A549 (cell line): Measurements from ENCODE around the gene ERGIC1. TPM values are rescaled to one million over a fixed set of nuclear protein-coding genes. Genes with fewer than 3 reads are reported as not detected.
A peak's percentile ranks its signal among the peaks of the same experiment; 100 is the strongest.

ENCODE experiments used
- ATAC-seq, 2 experiments: fragments of 200-7000 bp in 1 of 2; fragments of >200 bp in 1 of 2; cut with Nextera tagmentation in 1 of 2; cut with Tn5 transposase in 1 of 2; 3 replicates each; pipeline versions ENCODE4 v1.8.0 to v1.9.1; 2018 to 2020; ENCODE audit warnings: mild to moderate bottlenecking in 1 of 2, moderate library complexity in 1 of 2
- CTCF ChIA-PET: fragments of 300-600 bp; sonication (Branson Sonifier 250); formaldehyde crosslinking; extraction: SDS; loops from one replicate; lab custom pipeline; 2021; ENCODE audit warnings: antibody characterized with exemption, inconsistent platforms; lab: Yijun Ruan, JAX
- POLR2A ChIA-PET: fragments of 350-600 bp; formaldehyde crosslinking; extraction: SDS; loops from one replicate; lab custom pipeline; 2021; ENCODE audit warnings: antibody characterized with exemption, inconsistent platforms; lab: Yijun Ruan, JAX
- DNase-seq, 2 experiments: peaks; one replicate each; pipeline versions ENCODE4 v3.0.0 to v3.0.0-alpha.2; 2011 to 2016; ENCODE audit warnings: low read depth in 1 of 2, low spot score in 1 of 2
- FAIRE-seq: peaks from 2 replicates; lab custom pipeline; 2011; peaks lifted over from hg19 to GRCh38; lab: Jason Lieb, UNC
- H3K27ac ChIP-seq, 2 experiments: fragments of >200 bp; sonication (Bioruptor Twin); formaldehyde crosslinking; 3 replicates each; pipeline ENCODE4 v1.5.1; 2016 to 2017
- H3K4me1 ChIP-seq: fragments of >200 bp; sonication (Bioruptor Twin); formaldehyde crosslinking; 3 replicates; pipeline ENCODE4 v1.6.1; 2016
- H3K4me2 ChIP-seq: fragments of >200 bp; sonication (Bioruptor Twin); formaldehyde crosslinking; 3 replicates; pipeline ENCODE4 v1.6.1; 2016
- H3K4me3 ChIP-seq: fragments of >200 bp; sonication (Bioruptor Twin); formaldehyde crosslinking; 3 replicates; pipeline ENCODE4 v1.5.1; 2016
- H3K9me3 ChIP-seq: fragments of >200 bp; sonication (Bioruptor Twin); formaldehyde crosslinking; 3 replicates; pipeline ENCODE4 v1.6.1; 2016
- ATOH8 ChIP-seq: fragments of 250-450 bp; sonication (Bioruptor Pico); IDR thresholded peaks from 2 replicates; pipeline ENCODE4 v1.5.0; 2020; ENCODE audit warnings: low read depth, mild to moderate bottlenecking, moderate library complexity
- BCL3 ChIP-seq: fragments of >200 bp; sonication (Bioruptor Twin); formaldehyde crosslinking; IDR thresholded peaks from 3 replicates; pipeline ENCODE4 v1.6.1; 2016
- CBX8 ChIP-seq: fragments of 200-600 bp; sonication (generic); IDR thresholded peaks from 2 replicates; pipeline ENCODE4 v1.6.1; 2016
- CHD2 ChIP-seq: fragments of 150-350 bp; IDR thresholded peaks from 2 replicates; pipeline ENCODE4 v1.6.1; 2014; ENCODE audit warnings: low read length; ENCODE audit not compliant: partially characterized antibody
- CHD4 ChIP-seq: fragments of 200-600 bp; sonication (generic); IDR thresholded peaks from 2 replicates; pipeline ENCODE4 v1.6.1; 2016; ENCODE audit warnings: antibody characterized with exemption, mild to moderate bottlenecking, borderline replicate concordance
- E2F6 ChIP-seq: IDR thresholded peaks from 2 replicates; pipeline ENCODE4 v1.6.1; 2012; ENCODE audit warnings: low read depth, borderline replicate concordance
- EHMT2 ChIP-seq: fragments of 200-600 bp; sonication (generic); IDR thresholded peaks from 2 replicates; pipeline ENCODE4 v1.6.1; 2016; ENCODE audit warnings: antibody characterized with exemption, low read depth, mild to moderate bottlenecking, moderate library complexity
- ELK1 ChIP-seq: fragments of 150-350 bp; IDR thresholded peaks from 2 replicates; pipeline ENCODE4 v1.6.1; 2014; ENCODE audit warnings: low read depth, mild to moderate bottlenecking, low read length
- EP300 ChIP-seq, 2 experiments: fragments of >200 bp; sonication (Bioruptor Twin); formaldehyde crosslinking; IDR thresholded peaks; 2 replicates in 1 of 2; 3 replicates in 1 of 2; pipeline ENCODE4 v1.6.1; 2016 to 2017
- ESRRA ChIP-seq: fragments of 150-350 bp; IDR thresholded peaks from 2 replicates; pipeline ENCODE4 v1.6.1; 2014; ENCODE audit warnings: mild to moderate bottlenecking, low read length, borderline replicate concordance
- FOSB ChIP-seq: fragments of 250-450 bp; sonication (Bioruptor Pico); IDR thresholded peaks from 2 replicates; pipeline ENCODE4 v1.5.0; 2020; ENCODE audit warnings: mild to moderate bottlenecking, moderate library complexity
- FOSL2 ChIP-seq, 2 experiments: fragments of 450-650 bp in 1 of 2; fragments of >200 bp in 1 of 2; sonication (Bioruptor Twin) in 1 of 2; formaldehyde crosslinking; IDR thresholded peaks; 2 replicates each; pipeline versions ENCODE4 v1.5.0 to v1.6.1; 2016 to 2020; ENCODE audit warnings: mild to moderate bottlenecking in 1 of 2, moderate library complexity in 1 of 2
- GATA3 ChIP-seq: IDR thresholded peaks from 2 replicates; pipeline ENCODE4 v1.6.1; 2012; ENCODE audit warnings: borderline replicate concordance
- HDAC2 ChIP-seq: fragments of 200-600 bp; sonication (generic); IDR thresholded peaks from 2 replicates; pipeline ENCODE4 v1.6.1; 2016
- HES2 ChIP-seq: fragments of >200 bp; sonication (Bioruptor Twin); formaldehyde crosslinking; IDR thresholded peaks from 2 replicates; pipeline ENCODE4 v1.6.1; 2016
- HOXB5 ChIP-seq: fragments of 250-450 bp; sonication (Bioruptor Pico); IDR thresholded peaks from 2 replicates; pipeline ENCODE4 v1.5.0; 2020; ENCODE audit warnings: mild to moderate bottlenecking, moderate library complexity
- JUN ChIP-seq, 2 experiments: fragments of >200 bp; sonication (Bioruptor Twin); formaldehyde crosslinking; IDR thresholded peaks; 2 replicates in 1 of 2; 3 replicates in 1 of 2; pipeline ENCODE4 v1.6.1; 2016 to 2017
- JUNB ChIP-seq: fragments of >200 bp; sonication (Bioruptor Twin); formaldehyde crosslinking; IDR thresholded peaks from 2 replicates; pipeline ENCODE4 v1.6.1; 2016
- KDM1A ChIP-seq: fragments of 200-600 bp; sonication (generic); IDR thresholded peaks from 2 replicates; pipeline ENCODE4 v1.6.1; 2016; ENCODE audit warnings: low read depth, mild to moderate bottlenecking
- KDM5A ChIP-seq: fragments of 200-600 bp; sonication (generic); IDR thresholded peaks from 2 replicates; pipeline ENCODE4 v1.6.1; 2016; ENCODE audit warnings: antibody characterized with exemption, mild to moderate bottlenecking
- MAX ChIP-seq: IDR thresholded peaks from 2 replicates; pipeline ENCODE4 v1.6.1; 2012
- NPAS2 ChIP-seq: fragments of 250-450 bp; sonication (Bioruptor Pico); IDR thresholded peaks from 2 replicates; pipeline ENCODE4 v1.8.0; 2022; ENCODE audit warnings: mild to moderate bottlenecking, moderate library complexity, borderline replicate concordance
- NR3C1 ChIP-seq: fragments of >200 bp; sonication (Bioruptor Twin); formaldehyde crosslinking; IDR thresholded peaks from 3 replicates; pipeline ENCODE4 v1.6.1; 2017
- PBX3 ChIP-seq: IDR thresholded peaks from 2 replicates; pipeline ENCODE4 v1.6.1; 2012
- PHF8 ChIP-seq: fragments of 200-600 bp; sonication (generic); IDR thresholded peaks from 2 replicates; pipeline ENCODE4 v1.6.1; 2016; ENCODE audit warnings: low read depth, mild to moderate bottlenecking, antibody characterized with exemption, moderate library complexity, borderline replicate concordance
- POLR2A ChIP-seq: IDR thresholded peaks from 2 replicates; pipeline ENCODE4 v1.6.1; 2012; ENCODE audit warnings: mild to moderate bottlenecking, low read length
- POLR2AphosphoS2 ChIP-seq: conservative IDR thresholded peaks from 2 replicates; pipeline ENCODE4 v1.6.1; 2012; ENCODE audit warnings: low read length, improper control_type of control experiment, inconsistent platforms
- RAD21 ChIP-seq, 2 experiments: fragments of >200 bp in 1 of 2; sonication (Bioruptor Twin) in 1 of 2; formaldehyde crosslinking in 1 of 2; IDR thresholded peaks in 1 of 2; conservative IDR thresholded peaks in 1 of 2; 2 replicates in 1 of 2; 3 replicates in 1 of 2; pipeline ENCODE4 v1.6.1; 2012 to 2018; ENCODE audit warnings: inconsistent platforms in 1 of 2
- RCOR1 ChIP-seq: fragments of 150-350 bp; IDR thresholded peaks from 2 replicates; pipeline ENCODE4 v1.6.1; 2014; ENCODE audit warnings: antibody characterized with exemption, low read length, low read depth
- RFX5 ChIP-seq: fragments of 450-650 bp; IDR thresholded peaks from 2 replicates; pipeline ENCODE4 v1.7.1; 2014; ENCODE audit warnings: antibody characterized with exemption, mild to moderate bottlenecking, moderate library complexity
- SMC3 ChIP-seq: fragments of >200 bp; sonication (Bioruptor Twin); formaldehyde crosslinking; IDR thresholded peaks from 3 replicates; pipeline ENCODE4 v1.6.1; 2018; ENCODE audit warnings: inconsistent platforms
- TFCP2L1 ChIP-seq: fragments of 250-450 bp; sonication (Bioruptor Pico); IDR thresholded peaks from 2 replicates; pipeline ENCODE4 v1.5.0; 2021; ENCODE audit warnings: mild to moderate bottlenecking
- USF2 ChIP-seq: fragments of 450-650 bp; IDR thresholded peaks from 2 replicates; pipeline ENCODE4 v1.6.1; 2014; ENCODE audit warnings: antibody characterized with exemption
- ZNF302 ChIP-seq: fragments of 250-450 bp; sonication (Bioruptor Pico); IDR thresholded peaks from 2 replicates; pipeline ENCODE4 v1.9.0; 2021; ENCODE audit warnings: inconsistent platforms, mild to moderate bottlenecking, moderate library complexity
- ZSCAN20 ChIP-seq: fragments of 250-450 bp; sonication (Bioruptor Pico); IDR thresholded peaks from 2 replicates; pipeline ENCODE4 v1.8.0; 2022; ENCODE audit warnings: mild to moderate bottlenecking, moderate library complexity
- WGBS: methylation state at CpG from one replicate; pipeline ENCODE4 v1.1.6; 2017; ENCODE audit errors: missing lambda C conversion rate; 5-methylcytosine and 5-hydroxymethylcytosine counted together
- polyA plus RNA-seq, 4 experiments: library from polyadenylated mRNA; depleted of rRNA in 3 of 4; stranded (reverse); fragments of >200 nt; fragmentation: RNase III in 1 of 4; extraction: RNeasy Plus Mini Kit Qiagen cat#74134 plus additional on column Dnase treatment in 1 of 4; gene quantifications; 2 replicates in 3 of 4; 3 replicates in 1 of 4; pipeline ENCODE4 v1.2.3, GENCODE V29; 2011 to 2017

The ERGIC1 gene
- polyA plus RNA-seq, 2 of the 4 experiments (the other 2 are of a cell fraction): 176 to 304 TPM

- 1% methylated on average over 24 of the region's 49 CpGs for WGBS
- peak within 1 kb of the TSS; percentile 91 for H3K4me2 ChIP-seq
- DNase-seq: peak; percentile 93 to 94
- H3K9me3 ChIP-seq: no peaks in the 10 kb centered on the region
- no peak for FAIRE-seq
- H3K27ac ChIP-seq: peak within 1 kb of the TSS; percentile 83 to 95
- ChIA-PET CTCF (interaction anchor here (0.7 to 2.9 kb wide), 14 partner anchors 9 to 277 kb away, joined by 3 to 9 read pairs (median 4); partner anchors contain the start of gene RPL26L1), POLR2A (interaction anchor here (0.8 to 2.0 kb wide), 9 partner anchors 12 to 269 kb away, joined by 3 to 11 read pairs (median 4); partner anchors contain the start of genes BNIP1, NKX2-5 and RPL26L1)
- peak; percentile 96 for ATAC-seq
- H3K4me3 ChIP-seq: peak within 1 kb of the TSS; percentile 87
- H3K4me1 ChIP-seq: peaks cover 13% of the 10 kb centered on the region; the same call in 1 of the 3 replicates
- TF ChIP-seq JUN (IDR thresholded peaks at IDR 0.05) (peak in 1 of 2 experiments; percentile 56; a peak in 2 of 5 replicates), FOSB (CRISPR knock-in tag) (no peak), ELK1 (no peak), PHF8 (peak; percentile 86; the same call in 1 of the 2 replicates), CBX8 (no peak), EP300 (IDR thresholded peaks at IDR 0.05) (no peak), NR3C1 (no peak), KDM5A (0 out of 2 replicates have a peak, but pooled peaks have one; percentile 28), EHMT2 (no peak), HDAC2 (no peak), POLR2A (peak; percentile 79), CHD4 (no peak), NPAS2 (CRISPR knock-in tag) (no peak), PBX3 (0 out of 2 replicates have a peak, but pooled peaks have one; percentile 35), ATOH8 (CRISPR knock-in tag) (no peak), RAD21 (conservative IDR thresholded peaks at IDR 0.05 in 1 of 2, IDR thresholded peaks at IDR 0.05 in 1 of 2) (no peak), E2F6 (peak; percentile 44; the same call in 1 of the 2 replicates), RFX5 (no peak), TFCP2L1 (no peak), SMC3 (no peak), HOXB5 (CRISPR knock-in tag) (no peak), FOSL2 (IDR thresholded peaks at IDR 0.05) (no peak), FOSL2 (CRISPR knock-in tag; IDR thresholded peaks at IDR 0.05) (no peak), JUNB (no peak), MAX (peak; percentile 89), CHD2 (no peak), ESRRA (no peak), USF2 (peak; percentile 99), GATA3 (no peak), KDM1A (no peak), RCOR1 (no peak), BCL3 (peak; percentile 53; the same call in 1 of the 3 replicates), HES2 (no peak), ZSCAN20 (CRISPR knock-in tag) (no peak), ZNF302 (CRISPR knock-in tag) (no peak), POLR2AphosphoS2 (no peak)
These were observed 149.6 kb downstream of the ERGIC1 start, which contains the start of gene ATP6V0E1 for GRCh38 chr5:172983542-172984243. ATP6V0E1 (plus strand) TSS chr5:172983771; CDS start chr5:172983861, 90 bp downstream.
